ENCODE data around the gene ARHGEF1. TPM values are rescaled to one million over a fixed set of nuclear protein-coding genes. Genes with fewer than 3 reads are reported as not detected.

Gene ARHGEF1
- total and polyA plus RNA-seq, 3 donors from 2014 or later: 33.2 to 56.3 (median 51.2) TPM

DNA sequence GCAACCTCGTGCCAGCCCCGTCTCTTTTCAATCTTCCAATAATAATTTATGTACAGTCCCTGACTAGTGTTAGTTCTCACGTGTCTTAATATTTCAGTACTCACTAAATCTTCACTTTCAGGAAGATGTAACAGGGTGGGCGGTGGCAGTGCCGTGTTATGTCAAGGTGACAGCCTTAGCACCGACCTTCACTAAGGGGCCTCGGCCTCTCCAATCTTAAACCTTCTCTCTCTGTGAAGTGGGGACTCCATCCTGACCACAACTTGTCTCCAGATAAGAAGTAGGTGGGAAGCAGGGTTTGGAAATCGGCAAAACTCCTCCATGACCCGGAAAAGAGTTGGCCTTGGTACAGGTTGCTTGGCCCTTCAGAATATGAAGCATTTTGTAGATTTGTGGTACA, 21.1 kb upstream of the ARHGEF1 start:
- no peak for TF ChIP-seq POLR2A (IDR thresholded peaks at IDR 0.05)
- TF ChIP-seq, protein P1, sequence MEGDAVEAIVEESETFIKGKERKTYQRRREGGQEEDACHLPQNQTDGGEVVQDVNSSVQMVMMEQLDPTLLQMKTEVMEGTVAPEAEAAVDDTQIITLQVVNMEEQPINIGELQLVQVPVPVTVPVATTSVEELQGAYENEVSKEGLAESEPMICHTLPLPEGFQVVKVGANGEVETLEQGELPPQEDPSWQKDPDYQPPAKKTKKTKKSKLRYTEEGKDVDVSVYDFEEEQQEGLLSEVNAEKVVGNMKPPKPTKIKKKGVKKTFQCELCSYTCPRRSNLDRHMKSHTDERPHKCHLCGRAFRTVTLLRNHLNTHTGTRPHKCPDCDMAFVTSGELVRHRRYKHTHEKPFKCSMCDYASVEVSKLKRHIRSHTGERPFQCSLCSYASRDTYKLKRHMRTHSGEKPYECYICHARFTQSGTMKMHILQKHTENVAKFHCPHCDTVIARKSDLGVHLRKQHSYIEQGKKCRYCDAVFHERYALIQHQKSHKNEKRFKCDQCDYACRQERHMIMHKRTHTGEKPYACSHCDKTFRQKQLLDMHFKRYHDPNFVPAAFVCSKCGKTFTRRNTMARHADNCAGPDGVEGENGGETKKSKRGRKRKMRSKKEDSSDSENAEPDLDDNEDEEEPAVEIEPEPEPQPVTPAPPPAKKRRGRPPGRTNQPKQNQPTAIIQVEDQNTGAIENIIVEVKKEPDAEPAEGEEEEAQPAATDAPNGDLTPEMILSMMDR (IDR thresholded peaks at IDR 0.05): no peak
- Histone ChIP-seq H3K4me1 (peaks cover 20% of the 10 kb centered on the region), H3K27me3 (no peaks in the 10 kb centered on the region), H3K27ac (no peak overlapping the region), H3K4me3 (no peak overlapping the region), H3K36me3 (ENCODE audit: low read depth, missing control alignments) (no peaks in the 10 kb centered on the region), H3K9me3 (no peaks in the 10 kb centered on the region)
- 54 to 65% methylated on average over 9 of the region's 9 CpGs for WGBS, 2 donors
- intact Hi-C loops (cut with DNase I; ENCODE audit: low total_unique reads): no loop called here
- DNase-seq: no peak

DNA sequence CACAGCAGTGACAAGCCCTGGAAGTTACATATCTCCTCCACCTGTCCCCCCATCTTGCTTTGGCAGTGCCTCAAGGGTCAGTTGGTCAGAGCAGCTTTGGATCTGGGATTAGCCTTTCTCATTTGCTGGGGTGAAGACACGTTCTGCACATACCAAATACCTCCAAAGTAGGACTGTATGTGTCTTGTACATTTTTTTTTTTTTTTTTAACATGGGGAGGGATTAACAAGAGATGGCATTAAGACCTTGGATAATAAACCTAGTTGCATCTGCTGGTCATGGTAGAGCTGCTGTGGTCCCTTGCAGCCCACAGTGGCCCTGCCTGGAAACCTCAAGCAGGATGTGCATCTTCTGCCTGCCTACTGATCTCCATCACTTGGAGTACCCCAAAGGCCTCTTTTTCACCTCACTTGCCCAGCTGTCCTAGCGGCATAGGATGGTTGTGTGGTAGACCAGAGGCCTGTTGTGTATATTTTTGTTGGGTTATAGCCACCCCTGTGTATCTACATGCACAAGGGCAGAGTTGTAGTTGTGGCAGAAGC, 20.5 kb upstream of the ARHGEF1 start:
- no peak overlapping the region for H3K27ac ChIP-seq
- no peak overlapping the region for H3K4me3 ChIP-seq
- peaks cover 20% of the 10 kb centered on the region for H3K4me1 ChIP-seq
- no peaks in the 10 kb centered on the region for H3K36me3 ChIP-seq (ENCODE audit: low read depth, missing control alignments)
- WGBS, 2 donors: 68 to 73% methylated on average over 2 of the region's 2 CpGs
- intact Hi-C loops (cut with DNase I; ENCODE audit: low total_unique reads): no loop called here
- DNase-seq: no peak
- H3K9me3 ChIP-seq: no peaks in the 10 kb centered on the region
- no peak for TF ChIP-seq POLR2A (IDR thresholded peaks at IDR 0.05)
- TF ChIP-seq, protein P1 (IDR thresholded peaks at IDR 0.05): no peak
- no peaks in the 10 kb centered on the region for H3K27me3 ChIP-seq

DNA sequence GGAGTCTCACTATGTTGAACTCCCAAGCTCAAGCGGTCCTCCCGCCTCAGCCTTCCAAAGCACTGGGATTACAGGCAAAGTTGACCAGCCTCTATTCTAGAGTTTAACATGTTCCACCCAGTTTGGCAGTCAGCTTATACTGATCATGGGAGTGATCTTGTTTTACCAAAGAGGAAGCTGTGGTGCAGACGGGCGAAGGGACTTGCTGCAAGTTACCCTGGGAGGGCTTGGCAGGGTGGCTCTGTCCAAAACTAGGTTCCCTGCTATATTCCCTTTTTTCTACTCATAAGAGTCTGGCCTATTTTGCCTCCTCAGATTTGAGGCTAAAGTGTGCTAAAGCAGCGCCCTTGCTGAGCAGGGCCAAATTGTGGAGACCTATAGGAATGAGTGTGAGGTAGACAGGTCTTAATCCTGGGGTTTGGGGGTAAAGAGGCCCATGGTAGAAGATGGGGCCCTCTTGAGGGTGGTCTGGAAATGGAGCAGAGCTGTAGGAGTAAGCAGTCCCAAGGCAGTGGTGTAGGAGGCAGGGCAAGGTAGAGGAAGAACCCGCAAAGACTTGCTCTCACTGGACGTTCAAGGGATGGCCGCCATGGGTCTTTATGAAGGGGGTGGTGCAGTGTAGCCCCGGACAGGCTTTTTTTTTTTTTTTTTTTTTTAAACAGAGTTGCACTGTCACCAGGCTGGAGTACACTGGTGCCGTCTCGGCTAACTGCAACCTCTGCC, 19.6 kb upstream of the ARHGEF1 start:
- H3K36me3 ChIP-seq (ENCODE audit: low read depth, missing control alignments): no peaks in the 10 kb centered on the region
- no peak overlapping the region for H3K4me3 ChIP-seq
- no peaks in the 10 kb centered on the region for H3K27me3 ChIP-seq
- TF ChIP-seq, protein P1 (IDR thresholded peaks at IDR 0.05): no peak
- no peak for TF ChIP-seq POLR2A (IDR thresholded peaks at IDR 0.05)
- no peak for DNase-seq
- peaks cover 20% of the 10 kb centered on the region for H3K4me1 ChIP-seq
- no peaks in the 10 kb centered on the region for H3K9me3 ChIP-seq
- no peak overlapping the region for H3K27ac ChIP-seq
- 81 to 82% methylated on average over 11 of the region's 11 CpGs for WGBS, 2 donors
- intact Hi-C loops (cut with DNase I; ENCODE audit: low total_unique reads): no loop called here

DNA sequence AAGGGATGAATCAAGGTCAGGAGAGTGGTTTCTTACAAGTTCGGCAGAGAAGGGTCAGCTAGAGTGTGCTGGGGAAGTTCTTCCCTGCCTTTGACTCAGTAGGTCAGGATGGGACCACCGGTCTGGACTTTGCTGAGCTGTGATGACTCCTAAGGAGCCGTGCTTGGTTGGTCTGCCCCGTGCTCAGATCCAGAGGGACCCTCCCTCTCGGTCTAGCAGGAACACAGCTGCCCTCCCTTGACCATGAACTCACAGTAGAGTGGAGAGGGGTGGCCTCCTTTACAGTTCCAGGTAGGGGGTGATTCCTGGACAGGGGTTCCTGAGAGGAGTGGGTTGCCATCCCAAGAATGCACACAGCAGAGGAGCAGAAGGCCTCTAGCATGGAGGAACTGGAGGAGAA, 18.6 kb upstream of the ARHGEF1 start:
- no peaks in the 10 kb centered on the region for H3K27me3 ChIP-seq
- no peak for DNase-seq
- no peaks in the 10 kb centered on the region for H3K36me3 ChIP-seq (ENCODE audit: low read depth, missing control alignments)
- no peak for TF ChIP-seq POLR2A (IDR thresholded peaks at IDR 0.05)
- TF ChIP-seq, protein P1 (IDR thresholded peaks at IDR 0.05): no peak
- no peak overlapping the region for H3K4me3 ChIP-seq
- peaks cover 20% of the 10 kb centered on the region for H3K4me1 ChIP-seq
- intact Hi-C loops (cut with DNase I; ENCODE audit: low total_unique reads): no loop called here
- no peak overlapping the region for H3K27ac ChIP-seq
- 80 to 85% methylated on average over 5 of the region's 5 CpGs for WGBS, 2 donors
- H3K9me3 ChIP-seq: no peaks in the 10 kb centered on the region

DNA sequence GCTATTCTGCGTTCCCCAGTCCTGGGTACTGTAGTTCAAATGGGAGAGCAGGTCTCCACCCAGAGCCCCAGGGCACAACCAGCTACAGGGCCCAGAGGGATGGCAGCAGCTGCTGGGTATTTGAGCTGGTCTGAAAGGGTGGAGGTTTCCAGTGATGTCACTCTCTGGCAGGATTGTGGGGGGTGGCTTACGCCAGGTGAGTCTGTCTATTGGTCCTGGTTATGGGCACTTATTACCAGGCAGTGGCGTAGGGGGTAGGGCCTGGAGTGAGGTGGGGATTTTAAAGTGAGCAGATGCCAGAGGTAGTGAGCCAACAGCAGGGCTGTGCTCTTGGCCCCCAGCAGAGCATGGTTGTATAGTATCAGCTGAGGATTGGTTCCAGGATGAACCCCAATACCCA, 16.7 kb upstream of the ARHGEF1 start:
- intact Hi-C loops (cut with DNase I; ENCODE audit: low total_unique reads): no loop called here
- H3K36me3 ChIP-seq (ENCODE audit: low read depth, missing control alignments): no peaks in the 10 kb centered on the region

More for the DNA sequence above, 16.7 kb upstream of the ARHGEF1 start:
- H3K4me1 ChIP-seq: peaks cover 13% of the 10 kb centered on the region
- TF ChIP-seq, protein P1 (IDR thresholded peaks at IDR 0.05): no peak
- no peak for TF ChIP-seq POLR2A (IDR thresholded peaks at IDR 0.05)
- 89 to 93% methylated on average over 3 of the region's 3 CpGs for WGBS, 2 donors
- no peak overlapping the region for H3K4me3 ChIP-seq
- no peak for DNase-seq
- no peaks in the 10 kb centered on the region for H3K27me3 ChIP-seq
- no peaks in the 10 kb centered on the region for H3K9me3 ChIP-seq
- H3K27ac ChIP-seq: no peak overlapping the region

Data from testis (tissue), 3 donors.